ENCODE measurements around the gene AGAP9. TPM values are rescaled to one million over a fixed set of nuclear protein-coding genes. Genes with fewer than 3 reads are reported as not detected.

Gene AGAP9
- total RNA-seq = 3.0 TPM

DNA sequence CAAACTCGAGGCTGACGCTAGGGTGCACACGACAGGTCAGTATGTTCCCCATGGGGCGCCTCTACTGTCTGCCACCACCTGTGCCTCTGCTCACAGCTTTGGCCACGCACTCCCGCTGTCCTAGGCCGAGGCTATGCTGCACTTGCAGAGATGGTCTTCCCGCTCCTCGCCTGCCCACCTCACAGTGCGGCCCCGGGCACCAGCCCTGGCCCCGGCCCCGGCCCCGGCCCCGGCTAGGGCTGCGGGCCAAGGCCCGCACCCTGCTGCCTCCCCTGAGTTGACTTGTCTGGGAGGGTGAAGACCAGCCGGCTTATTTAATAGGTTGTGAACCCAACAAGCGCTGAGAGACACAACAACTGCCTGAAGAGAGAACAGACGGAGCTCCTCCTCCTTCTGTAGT, at the start of gene AGAP9:
Gene AGAP9, minus strand, starts transcription at position 164 of the 400 bp plus-strand sequence. Its CDS starts 112 bp downstream, at position 52.

DNA sequence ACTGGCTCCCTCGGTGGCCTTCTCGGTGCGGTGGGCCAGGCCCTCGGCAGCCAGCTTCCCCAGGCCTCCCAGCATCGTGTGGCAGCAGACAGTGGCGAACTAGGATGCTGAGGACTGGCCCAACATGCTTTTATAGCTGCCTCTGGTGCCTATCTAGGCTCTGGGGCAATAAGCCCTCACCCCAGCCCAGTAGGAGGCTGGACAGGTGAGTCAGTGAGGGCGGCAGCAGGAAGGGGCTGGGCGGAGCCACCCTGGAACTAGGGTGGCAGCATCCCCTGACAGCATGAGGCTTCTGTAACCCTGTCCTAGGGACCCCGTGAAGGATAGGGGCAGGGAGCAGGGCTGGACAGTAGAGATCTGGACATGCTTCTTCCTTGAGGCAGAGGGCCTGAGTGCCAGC, 31.8 kb downstream of the AGAP9 start, which contains the start of gene FAM25G:
Gene FAM25G, minus strand, starts transcription at position 101 of the 400 bp plus-strand sequence. Its CDS starts 26 bp downstream, at position 75.

DNA sequence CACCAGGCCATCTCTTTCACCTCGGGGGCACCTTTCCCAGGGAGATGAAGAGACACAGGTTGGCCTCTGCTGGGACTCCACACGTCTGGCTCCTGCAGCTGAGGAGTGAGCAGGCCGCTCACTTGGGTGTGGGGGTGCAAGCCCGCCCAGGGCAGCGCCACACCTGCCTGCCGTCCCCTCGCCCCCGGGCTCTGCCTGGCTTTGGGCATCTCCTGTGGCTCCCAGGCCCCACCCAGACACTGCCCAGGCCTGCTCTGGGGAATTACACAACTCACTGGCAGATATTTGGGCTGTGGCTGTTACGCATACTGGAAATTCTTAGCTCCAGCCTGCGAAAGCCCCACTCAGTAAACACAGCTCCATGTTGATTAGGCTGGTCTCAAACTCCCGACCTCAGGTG, 39.5 kb downstream of the AGAP9 start, which contains the start of gene ANXA8:
Gene ANXA8, minus strand, starts transcription at position 193 of the 400 bp plus-strand sequence. Its CDS starts 182 bp downstream, at position 11.

Other genes with a start within 250 kb of the AGAP9 start
- gene GDF10, start 223.4 kb downstream of the AGAP9 start, total RNA-seq = 10.0 TPM
- gene GDF2, start 201.2 kb downstream of the AGAP9 start, total RNA-seq = not detected
- 348 TPM for gene RBP3, start 175.3 kb downstream of the AGAP9 start, total RNA-seq
- 7.5 TPM for gene ZNF488, start 139.3 kb downstream of the AGAP9 start, total RNA-seq
- gene ANXA8, start 39.5 kb downstream of the AGAP9 start, total RNA-seq = 0.88 TPM
- not detected for gene FAM25G, start 31.9 kb downstream of the AGAP9 start, total RNA-seq
- gene SYT15B, start 240.0 kb upstream of the AGAP9 start, total RNA-seq = 4.0 TPM